Stimulated activated naive CD8-positive, alpha-beta T cell treated with anti-CD3 and anti-CD28 coated beads, Interleukin-15, Interleukin-2, amounts not matched to agents 100 U/mL and 50 U/mL, for 24 hours (primary cell): ENCODE measurements around the gene LTBP2.
"Not testable (repeated sequence)": the region's sequence is repeated elsewhere in the genome, so short reads cannot be mapped to it uniquely, and the experiment has no call there.

ENCODE experiments used
- ATAC-seq: fragments of 150-1000 bp; cut with Tn5 transposase; one replicate; pipeline ENCODE4 v1.10.0; 2021
- DNase-seq: peaks from one replicate; pipeline ENCODE4 v3.0.0; 2021

The LTBP2 gene

DNA sequence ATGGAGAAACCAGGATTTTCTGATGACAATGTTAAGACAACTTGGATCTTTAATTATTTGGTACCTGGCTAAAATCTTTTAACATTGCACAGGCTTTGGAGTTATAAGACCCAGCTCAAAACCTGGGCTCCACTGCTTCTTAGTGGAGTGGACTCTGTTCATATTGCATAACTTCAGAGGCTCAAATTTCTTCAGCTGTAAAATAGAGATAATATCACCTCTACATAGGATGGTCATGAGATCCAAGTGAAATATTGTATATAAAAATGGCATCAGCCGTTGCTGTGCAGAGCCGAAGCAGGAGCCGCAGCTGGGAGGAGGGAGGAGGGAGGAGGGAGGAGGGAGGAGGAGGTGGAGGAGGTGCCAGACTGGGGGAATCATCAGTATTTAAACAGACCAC lies 129.5 kb downstream of the LTBP2 start:
- no peak for DNase-seq
- no peak for ATAC-seq

- DNase-seq = no peak
- ATAC-seq = no peak
Measured at GRCh38 chr14:74480046-74480445, 132.0 kb downstream of the LTBP2 start.

GRCh38 chr14:74478996-74479635 lies 132.9 kb downstream of the LTBP2 start:
- DNase-seq = no peak
- ATAC-seq = no peak

GRCh38 chr14:74476607-74477006 lies 135.4 kb downstream of the LTBP2 start:
- ATAC-seq (no peak), DNase-seq (no peak)

- DNase-seq (no peak), ATAC-seq (no peak)
Measured at GRCh38 chr14:74476107-74476506, 135.9 kb downstream of the LTBP2 start.

DNA sequence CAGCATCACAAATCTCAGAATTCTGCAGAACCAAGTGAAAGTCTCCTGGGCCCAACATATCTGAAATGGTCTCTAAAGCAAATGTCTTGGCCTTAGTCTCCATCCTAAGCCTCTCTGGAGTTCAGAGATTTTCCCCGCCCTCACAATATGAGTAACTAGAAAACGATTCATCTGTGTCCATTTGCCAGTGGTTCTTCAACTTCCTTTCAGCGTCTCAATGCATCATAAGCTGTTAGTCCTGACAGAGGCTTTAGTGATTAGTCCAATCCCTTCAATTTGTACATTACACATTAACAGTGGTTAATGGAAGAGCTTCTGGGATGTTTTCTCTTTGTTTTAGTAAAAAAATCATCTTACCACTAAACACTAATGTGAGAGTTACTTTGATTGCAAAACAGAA lies 136.4 kb downstream of the LTBP2 start:
- no peak for DNase-seq

GRCh38 chr14:74474376-74474775 lies 137.7 kb downstream of the LTBP2 start:
- DNase-seq (no peak), ATAC-seq (no peak)

More for the DNA sequence above, 136.4 kb downstream of the LTBP2 start:
- ATAC-seq = no peak

DNA sequence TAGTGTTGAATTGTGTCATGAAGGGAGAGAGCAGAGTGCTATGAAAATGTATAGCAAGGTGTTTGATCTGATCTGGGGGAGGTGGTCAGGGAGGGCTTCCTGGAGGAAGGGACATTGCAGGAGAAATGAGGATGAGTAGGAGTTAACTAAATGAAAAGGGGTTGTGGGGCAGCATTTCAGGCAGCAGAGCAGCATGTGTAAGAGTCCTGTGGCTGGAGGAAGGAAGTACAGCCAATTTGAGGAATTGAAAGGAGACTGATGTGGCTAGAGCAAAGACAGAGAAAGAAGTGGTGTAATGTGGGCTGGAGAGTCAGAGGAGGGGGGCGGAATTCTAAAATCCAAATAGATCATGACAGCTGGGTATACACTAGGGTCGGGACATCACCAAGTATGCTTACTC lies 139.4 kb downstream of the LTBP2 start:
- ATAC-seq = no peak
- DNase-seq = no peak

GRCh38 chr14:74469548-74470518 lies 142.2 kb downstream of the LTBP2 start:
- ATAC-seq (no peak), DNase-seq (no peak)

- ATAC-seq (no peak), DNase-seq (no peak)
Measured at GRCh38 chr14:74468513-74468912, 143.5 kb downstream of the LTBP2 start.

DNA sequence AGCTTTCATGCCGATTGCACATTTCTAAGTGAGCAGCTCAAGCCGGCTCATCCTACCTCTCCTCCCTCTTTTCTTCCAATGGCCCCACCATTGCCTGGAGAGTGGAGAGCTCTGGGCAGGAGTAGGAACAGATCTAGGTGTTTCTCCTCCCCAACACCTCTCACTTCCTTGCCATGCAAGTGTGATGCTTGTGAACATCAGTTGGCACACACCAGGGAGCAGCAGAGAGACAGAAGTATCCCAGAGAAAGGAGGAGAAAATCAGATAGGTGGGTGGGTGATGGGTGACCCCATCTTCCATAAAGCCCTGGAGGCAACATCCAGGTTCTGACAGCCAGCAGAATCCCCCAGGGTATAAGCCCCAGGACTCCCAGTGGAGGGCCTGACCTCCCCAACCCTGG lies 146.7 kb downstream of the LTBP2 start:
- no peak for ATAC-seq

DNA sequence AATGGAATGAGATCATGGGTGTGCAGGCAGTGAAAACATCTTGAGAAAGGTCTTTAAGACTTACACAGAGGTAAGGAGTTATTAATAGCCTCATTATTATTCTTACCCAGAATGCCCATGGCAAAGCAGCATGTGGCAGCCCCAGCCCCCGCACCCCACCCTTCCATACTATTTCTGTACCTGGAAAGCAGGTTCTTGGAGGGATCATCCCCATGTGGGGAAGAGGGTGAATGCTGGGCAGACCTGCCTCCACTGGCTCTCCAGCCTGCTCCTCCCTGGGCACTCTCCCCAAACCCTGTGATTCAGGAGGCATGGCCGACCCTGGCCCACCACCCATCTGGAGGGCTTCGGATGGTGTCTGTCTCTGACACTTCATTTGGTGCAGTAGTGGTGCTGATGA lies 147.3 kb downstream of the LTBP2 start:
- DNase-seq (no peak), ATAC-seq (no peak)

More for the DNA sequence above, 146.7 kb downstream of the LTBP2 start:
- DNase-seq = no peak

DNA sequence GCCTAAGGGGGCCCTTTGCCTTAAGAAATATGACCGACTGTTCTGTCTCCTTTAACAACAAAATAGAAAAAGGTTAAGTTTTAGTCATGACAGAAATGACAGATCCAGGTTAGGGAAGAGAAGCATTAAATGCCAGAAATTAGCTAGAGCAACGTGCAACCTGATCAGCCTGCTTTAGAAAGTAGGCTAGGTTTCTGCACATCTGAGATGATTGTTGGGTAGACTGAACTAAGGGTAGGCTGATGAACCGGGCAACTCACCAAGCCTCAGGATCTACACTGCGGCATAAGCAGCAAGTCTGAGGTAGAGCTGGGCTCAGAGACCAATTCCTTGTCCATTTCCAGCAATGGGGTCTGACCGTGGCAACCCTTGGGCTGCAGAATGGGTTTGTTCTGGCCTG lies 148.3 kb downstream of the LTBP2 start:
- no peak for ATAC-seq
- no peak for DNase-seq

- no peak for DNase-seq
- ATAC-seq = no peak
Measured at GRCh38 chr14:74462993-74463392, 149.0 kb downstream of the LTBP2 start.

DNA sequence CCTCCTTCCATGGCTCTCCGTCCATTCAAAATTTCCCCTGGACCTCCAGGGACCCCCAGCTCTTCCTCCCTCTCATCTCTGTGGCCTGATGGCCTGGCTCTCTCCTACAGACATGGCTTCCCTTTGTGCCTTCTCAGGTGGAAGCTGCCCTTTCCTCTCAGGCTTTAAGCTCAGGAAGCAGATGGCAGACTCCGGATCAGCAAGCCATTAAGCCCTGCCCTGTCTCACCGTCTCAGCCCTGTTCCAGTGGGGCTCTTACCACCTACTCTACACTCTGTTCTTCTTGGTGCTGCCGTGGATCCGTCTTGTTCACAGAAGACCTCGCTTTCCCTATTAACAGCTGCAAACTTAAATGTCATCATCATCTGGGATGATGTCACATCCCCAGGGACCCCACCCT lies 152.1 kb downstream of the LTBP2 start:
- no peak for ATAC-seq
- DNase-seq = no peak

GRCh38 chr14:74459289-74459946 lies 152.6 kb downstream of the LTBP2 start:
- peak; percentile 54 for DNase-seq
- ATAC-seq = peak; percentile 86

- no peak for ATAC-seq
- no peak for DNase-seq
Measured at GRCh38 chr14:74457565-74457895, 154.5 kb downstream of the LTBP2 start.

DNA sequence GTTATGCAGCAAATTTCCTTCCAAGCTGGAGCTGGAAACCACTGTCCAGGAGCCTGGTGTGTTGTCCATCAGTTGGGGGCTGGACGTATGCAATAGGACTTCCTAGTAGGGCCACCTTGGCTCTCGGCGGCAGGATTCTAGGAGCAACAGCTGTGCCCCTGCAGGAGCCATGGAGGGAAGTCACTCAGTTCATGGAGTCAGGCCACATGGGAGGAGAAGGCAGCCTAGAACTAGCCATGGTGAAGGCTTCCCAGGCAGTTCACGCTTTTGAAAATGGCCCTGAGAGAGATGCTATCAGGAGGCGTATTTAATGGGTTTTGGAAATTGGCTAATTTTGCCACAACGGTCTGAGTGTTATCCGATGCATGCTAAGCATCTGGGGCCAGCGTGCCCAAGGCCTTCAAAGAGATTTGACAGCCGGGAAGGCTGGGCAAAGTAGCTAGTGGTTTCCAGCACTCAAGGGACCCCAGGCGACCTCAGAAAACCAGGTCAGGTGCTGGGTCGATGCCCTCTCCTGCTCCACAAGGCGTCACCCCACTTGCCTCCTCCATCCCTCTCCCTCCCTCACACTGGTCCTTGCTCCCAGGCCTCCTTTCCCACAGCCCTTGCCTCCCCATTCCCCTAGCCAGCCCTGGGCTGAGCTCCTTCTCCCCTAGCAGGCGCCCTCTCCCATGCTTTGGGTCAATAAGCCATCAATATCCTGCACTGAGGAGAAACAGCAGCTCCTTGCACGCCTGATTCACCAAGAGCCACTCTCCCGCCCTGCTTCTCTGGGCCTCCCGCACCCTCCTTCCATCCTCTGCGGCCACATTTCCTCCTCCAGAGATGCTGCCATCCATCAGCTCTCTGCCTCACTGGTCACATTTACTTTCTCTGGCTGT lies 155.1 kb downstream of the LTBP2 start:
- DNase-seq (no peak), ATAC-seq (no peak)

GRCh38 chr14:74454397-74454796 lies 157.6 kb downstream of the LTBP2 start:
- DNase-seq, ATAC-seq: not testable (repeated sequence)
